ENCODE results near the gene RNF187. TPM values are rescaled to one million over a fixed set of nuclear protein-coding genes. Genes with fewer than 3 reads are reported as not detected.

Gene RNF187
- total and polyA plus RNA-seq, 2 of the 4 experiments (the other 2 are of a cell fraction), result 14.0 to 55.4 TPM

- Histone ChIP-seq H3K9me3 (ENCODE audit: control insufficient read depth, insufficient read depth, low read length) (no peaks in the 10 kb centered on the region; the same call in 1 of the 2 replicates), H2AK5ac (ENCODE audit: low read depth, low read length) (no peak overlapping the region), H2AFZ (replicated peaks; ENCODE audit: low read length, poor library complexity) (no peak overlapping the region), H3K4ac (ENCODE audit: low read depth, low read length) (no peak overlapping the region), H2BK20ac (ENCODE audit: low read depth, low read length) (no peak overlapping the region), H3K4me2 (ENCODE audit: low read depth, low read length) (no peak overlapping the region), H3K56ac (ENCODE audit: extremely low read depth, insufficient read depth, low read length) (no peak overlapping the region), H3K4me3 (ENCODE audit: insufficient read depth, low read depth, low read length) (no peak overlapping the region), H2BK15ac (ENCODE audit: low read depth, low read length) (no peak overlapping the region), H3K18ac (ENCODE audit: low read depth, low read length) (no peak overlapping the region), H3K4me1 (ENCODE audit: control insufficient read depth, insufficient read depth, low read length) (no peaks in the 10 kb centered on the region), H4K5ac (ENCODE audit: low read depth, low read length) (no peak overlapping the region), H3K27ac (ENCODE audit: insufficient read depth, low read length) (no peak overlapping the region), H3K36me3 (ENCODE audit: control insufficient read depth, insufficient read depth, low read length) (no peaks in the 10 kb centered on the region), H3K27me3 (ENCODE audit: control insufficient read depth, insufficient read depth, low read length) (peaks cover 29% of the 10 kb centered on the region), H3K23ac (ENCODE audit: low read depth, low read length) (no peak overlapping the region), H3K14ac (replicated peaks; ENCODE audit: low read depth, low read length) (no peak overlapping the region), H3K9me1 (ENCODE audit: insufficient read depth, low read length) (no peaks in the 10 kb centered on the region), H4K91ac (ENCODE audit: insufficient read depth, low read depth, low read length) (no peak overlapping the region), H3K79me1 (ENCODE audit: low read depth in 1 of 2, low read length in 2 of 2) (no peaks in the 10 kb centered on the region), H2BK5ac (ENCODE audit: low read depth, low read length, poor library complexity, severe bottlenecking) (no peak overlapping the region), H4K20me1 (ENCODE audit: insufficient read depth, low read length) (no peaks in the 10 kb centered on the region), H2AK9ac (replicated peaks; ENCODE audit: low read depth, low read length, poor library complexity) (no peak overlapping the region), H4K8ac (ENCODE audit: low read depth in 2 of 2, low read length in 2 of 2) (no peak overlapping the region), H3K9ac (ENCODE audit: low read depth, low read length) (no peak overlapping the region), H2BK120ac (ENCODE audit: low read depth, low read length) (no peak overlapping the region)
- TF ChIP-seq MXI1 (IDR thresholded peaks at IDR 0.05; ENCODE audit: borderline replicate concordance, low read depth, low read length) (no peak), MAFK (IDR thresholded peaks at IDR 0.05; ENCODE audit: low read depth, low read length) (no peak), BHLHE40 (IDR thresholded peaks at IDR 0.05; ENCODE audit: low read depth, low read length) (no peak), RFX5 (IDR thresholded peaks at IDR 0.05; ENCODE audit: low read depth, low read length) (no peak)
- ATAC-seq (ENCODE audit: low read depth), result no peak
- no TSS peak for BruUV-seq (replicated peaks)
- in situ Hi-C loops (cut with MboI; ENCODE audit: low sequenced_read_pairs), result no loop called here
- intact Hi-C loops (cut with micrococcal nuclease), result no loop called here
- DNase-seq, result no peak
- dilution Hi-C loops (cut with HindIII; ENCODE audit: low sequenced_read_pairs, unreplicated experiment), result no loop called here
- 100% methylated on average over 1 of the region's 6 CpGs; no CpG with 5 or more reads in 1 of the 2 experiments for WGBS, 2 experiments (ENCODE audit: extremely low coverage in 2 of 2, insufficient read length in 1 of 2)
- ChIA-PET POLR2A (ENCODE audit: unreplicated experiment) (no interaction called here), CTCF (no interaction called here)
Measured at GRCh38 chr1:228448372-228448771, 38.8 kb upstream of the RNF187 start.
